ENCODE measurements around the gene TMPRSS6. TPM values are rescaled to one million over a fixed set of nuclear protein-coding genes. Genes with fewer than 3 reads are reported as not detected.

The TMPRSS6 gene
- total RNA-seq, 1 donor from 2014 or later = not detected

DNA sequence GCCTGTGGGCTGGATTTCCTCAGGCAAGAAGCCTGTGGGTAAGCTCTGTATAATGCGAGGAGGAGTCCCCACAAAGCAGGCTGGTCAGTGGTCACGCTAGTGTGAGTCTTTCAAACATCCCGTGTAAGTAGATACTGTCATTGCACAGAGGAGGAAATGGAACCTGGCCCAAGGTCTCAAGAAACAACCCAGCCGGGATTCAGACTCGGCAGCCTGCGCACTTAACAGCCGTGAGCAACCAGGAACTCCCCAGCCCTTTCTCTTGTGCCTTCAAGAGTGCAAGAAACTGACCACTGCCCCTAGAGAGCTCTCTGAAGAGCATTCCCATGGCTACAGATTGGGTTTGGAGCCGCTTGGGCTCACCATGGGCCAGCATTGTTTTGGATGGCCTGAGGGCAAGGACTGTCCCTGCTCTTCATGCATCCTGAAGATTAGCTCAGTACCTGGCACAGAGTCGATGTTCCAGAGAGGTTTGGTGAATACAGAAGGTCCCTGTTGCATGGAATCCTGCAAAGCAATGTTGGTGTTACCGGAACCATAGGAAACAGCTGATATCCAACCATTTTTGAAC lies 83.9 kb downstream of the TMPRSS6 start:
- H3K4me1 ChIP-seq = peaks cover 64% of the 10 kb centered on the region
- H3K4me3 ChIP-seq = no peak overlapping the region
- H3K27me3 ChIP-seq (ENCODE audit: low read depth) = no peaks in the 10 kb centered on the region
- no peaks in the 10 kb centered on the region for H3K9me3 ChIP-seq (replicated peaks)
- TF ChIP-seq, protein P1, sequence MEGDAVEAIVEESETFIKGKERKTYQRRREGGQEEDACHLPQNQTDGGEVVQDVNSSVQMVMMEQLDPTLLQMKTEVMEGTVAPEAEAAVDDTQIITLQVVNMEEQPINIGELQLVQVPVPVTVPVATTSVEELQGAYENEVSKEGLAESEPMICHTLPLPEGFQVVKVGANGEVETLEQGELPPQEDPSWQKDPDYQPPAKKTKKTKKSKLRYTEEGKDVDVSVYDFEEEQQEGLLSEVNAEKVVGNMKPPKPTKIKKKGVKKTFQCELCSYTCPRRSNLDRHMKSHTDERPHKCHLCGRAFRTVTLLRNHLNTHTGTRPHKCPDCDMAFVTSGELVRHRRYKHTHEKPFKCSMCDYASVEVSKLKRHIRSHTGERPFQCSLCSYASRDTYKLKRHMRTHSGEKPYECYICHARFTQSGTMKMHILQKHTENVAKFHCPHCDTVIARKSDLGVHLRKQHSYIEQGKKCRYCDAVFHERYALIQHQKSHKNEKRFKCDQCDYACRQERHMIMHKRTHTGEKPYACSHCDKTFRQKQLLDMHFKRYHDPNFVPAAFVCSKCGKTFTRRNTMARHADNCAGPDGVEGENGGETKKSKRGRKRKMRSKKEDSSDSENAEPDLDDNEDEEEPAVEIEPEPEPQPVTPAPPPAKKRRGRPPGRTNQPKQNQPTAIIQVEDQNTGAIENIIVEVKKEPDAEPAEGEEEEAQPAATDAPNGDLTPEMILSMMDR (IDR thresholded peaks at IDR 0.05; ENCODE audit: borderline replicate concordance) = no peak
- DNase-seq = no peak
- H3K36me3 ChIP-seq = peaks cover 47% of the 10 kb centered on the region
- no peak overlapping the region for H3K27ac ChIP-seq (replicated peaks)
- intact Hi-C loops (cut with micrococcal nuclease) = no loop called here

DNA sequence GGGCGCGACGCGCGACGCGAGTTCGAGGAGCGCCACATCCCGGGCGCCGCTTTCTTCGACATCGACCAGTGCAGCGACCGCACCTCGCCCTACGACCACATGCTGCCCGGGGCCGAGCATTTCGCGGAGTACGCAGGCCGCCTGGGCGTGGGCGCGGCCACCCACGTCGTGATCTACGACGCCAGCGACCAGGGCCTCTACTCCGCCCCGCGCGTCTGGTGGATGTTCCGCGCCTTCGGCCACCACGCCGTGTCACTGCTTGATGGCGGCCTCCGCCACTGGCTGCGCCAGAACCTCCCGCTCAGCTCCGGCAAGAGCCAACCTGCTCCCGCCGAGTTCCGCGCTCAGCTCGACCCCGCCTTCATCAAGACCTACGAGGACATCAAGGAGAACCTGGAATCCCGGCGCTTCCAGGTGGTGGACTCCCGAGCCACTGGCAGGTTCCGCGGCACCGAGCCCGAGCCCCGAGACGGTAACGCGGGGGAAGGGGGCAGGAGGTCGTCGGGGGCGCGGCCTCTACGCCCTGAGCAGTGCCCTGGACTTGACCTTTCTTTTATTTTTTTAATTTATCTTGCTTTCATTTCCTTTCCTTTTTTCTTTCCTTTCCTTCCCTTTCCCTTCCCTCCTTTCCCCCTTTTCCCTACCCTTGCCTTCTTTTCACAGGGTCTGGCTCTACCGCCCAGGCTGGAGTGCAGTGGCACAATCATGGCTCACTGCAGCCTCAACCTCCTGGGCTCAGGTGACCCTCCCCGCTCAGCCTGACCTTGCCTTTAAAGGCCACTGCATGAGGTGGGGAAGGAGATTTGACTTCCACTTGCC lies 85.0 kb downstream of the TMPRSS6 start:
- intact Hi-C loops (cut with micrococcal nuclease) = no loop called here
- Histone ChIP-seq H3K36me3 (peaks cover 41% of the 10 kb centered on the region), H3K4me1 (peaks cover 74% of the 10 kb centered on the region)

DNA sequence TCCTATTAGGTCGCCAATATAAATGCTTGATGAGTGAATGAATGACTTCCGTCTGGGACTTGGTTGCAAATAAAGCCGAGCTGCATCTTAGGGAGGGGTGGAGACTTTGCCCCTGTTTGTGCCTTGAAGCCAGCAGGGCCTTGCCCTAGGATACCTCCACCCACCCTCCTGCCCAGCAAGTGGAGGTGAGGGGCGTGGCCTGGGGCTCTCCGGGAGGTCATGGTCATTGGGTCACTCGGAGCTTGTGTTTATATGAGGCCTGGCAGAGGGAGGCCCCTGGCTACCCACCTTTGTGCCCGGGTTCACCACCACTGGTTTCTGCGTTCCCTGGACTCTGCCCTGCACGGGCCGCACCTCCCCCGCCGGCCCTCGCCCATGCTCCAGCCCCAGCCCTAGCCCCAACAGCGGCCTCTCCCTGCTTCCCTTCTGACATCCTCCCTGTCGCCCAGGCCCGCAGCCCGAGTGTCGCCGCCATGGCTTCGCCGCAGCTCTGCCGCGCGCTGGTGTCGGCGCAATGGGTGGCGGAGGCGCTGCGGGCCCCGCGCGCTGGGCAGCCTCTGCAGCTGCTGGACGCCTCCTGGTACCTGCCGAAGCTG lies 85.7 kb downstream of the TMPRSS6 start:
- Histone ChIP-seq H3K4me3 (no peak overlapping the region), H3K9me3 (replicated peaks) (no peaks in the 10 kb centered on the region), H3K27me3 (ENCODE audit: low read depth) (no peaks in the 10 kb centered on the region), H3K36me3 (peaks cover 34% of the 10 kb centered on the region), H3K27ac (replicated peaks) (no peak overlapping the region), H3K4me1 (peaks cover 77% of the 10 kb centered on the region)
- TF ChIP-seq, protein P1 (IDR thresholded peaks at IDR 0.05; ENCODE audit: borderline replicate concordance) = no peak
- DNase-seq = no peak
- intact Hi-C loops (cut with micrococcal nuclease) = no loop called here

More for the DNA sequence above, 85.0 kb downstream of the TMPRSS6 start:
- no peak overlapping the region for H3K27ac ChIP-seq (replicated peaks)
- no peak for DNase-seq
- TF ChIP-seq, protein P1 (IDR thresholded peaks at IDR 0.05; ENCODE audit: borderline replicate concordance) = no peak
- H3K4me3 ChIP-seq = no peak overlapping the region
- H3K9me3 ChIP-seq (replicated peaks) = no peaks in the 10 kb centered on the region
- no peaks in the 10 kb centered on the region for H3K27me3 ChIP-seq (ENCODE audit: low read depth)

DNA sequence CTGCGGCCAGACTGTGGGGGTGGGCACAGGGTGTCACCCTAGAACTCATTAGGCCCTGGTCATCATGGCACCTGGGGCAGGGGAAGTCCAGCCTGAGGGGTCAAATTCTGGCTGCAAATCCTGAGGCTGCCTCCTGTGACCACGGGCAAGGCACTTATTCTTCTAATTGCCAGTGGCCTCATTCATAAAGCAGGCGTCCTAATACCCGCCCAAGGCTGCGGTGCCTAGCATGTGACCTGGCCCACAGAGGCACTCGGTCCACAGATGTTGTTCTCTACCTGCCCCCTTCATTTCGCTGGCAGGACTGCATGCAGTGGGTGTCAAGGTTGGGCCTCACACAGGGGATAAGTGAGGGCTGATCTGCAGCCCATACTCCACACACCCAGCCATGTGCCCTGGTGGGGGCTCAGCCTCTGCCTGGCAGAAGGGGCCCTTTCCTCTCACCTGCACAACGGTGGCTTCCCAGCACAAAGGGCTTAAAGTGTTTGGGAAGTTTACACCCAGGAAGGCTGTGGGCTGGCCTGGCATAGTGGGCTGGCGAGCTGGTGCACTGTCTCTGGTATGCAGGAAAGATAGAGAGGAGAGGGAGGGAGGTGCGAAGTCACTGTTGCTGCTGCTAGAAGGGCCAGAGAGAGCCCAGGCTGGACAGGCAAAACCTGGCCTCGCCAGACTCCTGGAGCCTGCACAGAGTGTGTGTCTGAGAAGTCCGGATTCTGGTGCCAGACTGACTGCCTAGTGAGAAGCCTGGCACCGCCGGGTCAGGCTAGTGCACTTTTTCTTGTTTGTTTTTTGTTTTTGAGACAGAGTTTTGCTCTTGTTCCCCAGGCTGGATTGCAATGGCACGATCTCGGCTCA lies 86.8 kb downstream of the TMPRSS6 start:
- H3K27ac ChIP-seq (replicated peaks) = peak overlapping the region; percentile 59
- no peaks in the 10 kb centered on the region for H3K9me3 ChIP-seq (replicated peaks)
- intact Hi-C loops (cut with micrococcal nuclease) = no loop called here
- peaks cover 30% of the 10 kb centered on the region for H3K36me3 ChIP-seq
- H3K4me3 ChIP-seq = no peak overlapping the region
- H3K4me1 ChIP-seq = peaks cover 88% of the 10 kb centered on the region
- no peaks in the 10 kb centered on the region for H3K27me3 ChIP-seq (ENCODE audit: low read depth)
- DNase-seq = no peak
- TF ChIP-seq, protein P1 (IDR thresholded peaks at IDR 0.05; ENCODE audit: borderline replicate concordance) = no peak
